A673 (cell line): ENCODE measurements around the gene PRIMPOL. TPM values are rescaled to one million over a fixed set of nuclear protein-coding genes. Genes with fewer than 3 reads are reported as not detected.
"Not testable (repeated sequence)": the region's sequence is repeated elsewhere in the genome, so short reads cannot be mapped to it uniquely, and the experiment has no call there.

Source experiments
- BruUV-seq: library from RNA; stranded (reverse); fragments of 400-500 nt; replicated peaks from 2 replicates; lab custom pipeline; 2021; lab: Mats Ljungman, UMichigan
- CTCF ChIA-PET: fragments of 300-600 bp; sonication (Branson Sonifier 250); formaldehyde crosslinking; loops from one replicate; lab custom pipeline; 2022; ENCODE audit warnings: antibody characterized with exemption; lab: Charles Lee
- POLR2A ChIA-PET: fragments of 300-600 bp; sonication (Branson Sonifier 250); formaldehyde crosslinking; loops from one replicate; lab custom pipeline; 2022; ENCODE audit warnings: antibody characterized with exemption; ENCODE audit not compliant: low non-redundant PET; lab: Charles Lee
- DNase-seq: peaks from one replicate; pipeline ENCODE4 v3.0.0-alpha.2; 2015; ENCODE audit warnings: low spot score
- H3K27ac ChIP-seq: fragments of 200-600 bp; sonication (generic); 2 replicates; pipeline ENCODE4 v1.5.1; 2016; ENCODE audit warnings: mixed run types, low read depth, mild to moderate bottlenecking, mixed read lengths, antibody characterized with exemption, low read length; ENCODE audit not compliant: poor library complexity, severe bottlenecking
- H3K27me3 ChIP-seq: fragments of 200-600 bp; sonication (generic); replicated peaks from 2 replicates; pipeline ENCODE4 v1.6.1; 2017; ENCODE audit warnings: mixed run types, low read depth, mild to moderate bottlenecking, mixed read lengths, antibody characterized with exemption, low read length; ENCODE audit not compliant: insufficient read depth, poor library complexity
- H3K36me3 ChIP-seq: fragments of 200-600 bp; sonication (generic); 2 replicates; pipeline ENCODE4 v1.6.1; 2016; ENCODE audit warnings: mixed run types, mild to moderate bottlenecking, mixed read lengths, antibody characterized with exemption, low read length; ENCODE audit not compliant: insufficient read depth, poor library complexity, severe bottlenecking
- H3K4me1 ChIP-seq: fragments of 200-600 bp; sonication (generic); 2 replicates; pipeline ENCODE4 v1.6.1; 2017; ENCODE audit warnings: mixed run types, mild to moderate bottlenecking, mixed read lengths, antibody characterized with exemption, low read length; ENCODE audit not compliant: insufficient read depth, poor library complexity, severe bottlenecking
- H3K4me3 ChIP-seq: fragments of 200-600 bp; sonication (generic); 2 replicates; pipeline ENCODE4 v1.5.1; 2016; ENCODE audit warnings: low read depth, mixed run types, mild to moderate bottlenecking, mixed read lengths, low read length; ENCODE audit not compliant: poor library complexity, severe bottlenecking
- H3K9me3 ChIP-seq: fragments of 200-600 bp; sonication (generic); 2 replicates; pipeline ENCODE4 v1.6.1; 2016; ENCODE audit warnings: mixed run types, low read depth, mild to moderate bottlenecking, mixed read lengths, antibody characterized with exemption, low read length; ENCODE audit not compliant: poor library complexity, severe bottlenecking
- CTCF ChIP-seq: fragments of 300-800, 200-600 bp; sonication (generic); conservative IDR thresholded peaks from 2 replicates; pipeline ENCODE4 v1.5.1; 2017; ENCODE audit warnings: low read depth, mild to moderate bottlenecking, antibody characterized with exemption, low read length, moderate library complexity, mixed read lengths
- EZH2 ChIP-seq: fragments of 200-600 bp; sonication (generic); IDR thresholded peaks from 2 replicates; pipeline ENCODE4 v1.6.1; 2017; ENCODE audit warnings: borderline replicate concordance, low read depth, mild to moderate bottlenecking, mixed read lengths, antibody characterized with exemption, low read length; ENCODE audit not compliant: poor library complexity, severe bottlenecking
- intact Hi-C: fragments of 100-400 bp; cut with micrococcal nuclease; formaldehyde crosslinking; loops from one replicate; pipeline ENCODE4 v1.10.0; 2022; ENCODE audit not compliant: unreplicated experiment
- total RNA-seq: library from RNA; stranded (reverse); gene quantifications from 2 replicates; pipeline ENCODE4 v1.2.3, GENCODE V29; 2021

PRIMPOL gene
- total RNA-seq, 1 experiment from 2014 or later = 25.7 TPM

GRCh38 chr4:184612074-184612473, 37.5 kb upstream of the PRIMPOL start:
- Histone ChIP-seq H3K27me3 (no peaks in the 10 kb centered on the region), H3K36me3 (no peaks in the 10 kb centered on the region), H3K4me1 (no peaks in the 10 kb centered on the region), H3K4me3 (no peak overlapping the region), H3K27ac (no peak overlapping the region), H3K9me3 (no peaks in the 10 kb centered on the region)
- TF ChIP-seq EZH2 (no peak), CTCF (no peak)
- no peak for DNase-seq
- no TSS peak for BruUV-seq
- ChIA-PET CTCF (no interaction called here), POLR2A (no interaction called here)
- intact Hi-C loops = no loop called here

GRCh38 chr4:184613405-184613804, 36.1 kb upstream of the PRIMPOL start:
- Histone ChIP-seq H3K4me3 (no peak overlapping the region), H3K27ac (no peak overlapping the region), H3K4me1 (no peaks in the 10 kb centered on the region), H3K36me3 (no peaks in the 10 kb centered on the region), H3K9me3 (no peaks in the 10 kb centered on the region), H3K27me3 (no peaks in the 10 kb centered on the region)
- POLR2A ChIA-PET = no interaction called here
- DNase-seq = no peak
- CTCF ChIA-PET = no interaction called here
- TF ChIP-seq CTCF = no peak
- TF ChIP-seq EZH2 = no peak
- intact Hi-C loops = no loop called here
- no TSS peak for BruUV-seq

- Histone ChIP-seq H3K27me3 (no peaks in the 10 kb centered on the region), H3K36me3 (no peaks in the 10 kb centered on the region), H3K4me1 (no peaks in the 10 kb centered on the region), H3K27ac (no peak overlapping the region), H3K4me3 (no peak overlapping the region), H3K9me3 (no peaks in the 10 kb centered on the region)
- CTCF ChIA-PET = no interaction called here
- no peak for DNase-seq
- BruUV-seq = no TSS peak
- intact Hi-C loops = no loop called here
- POLR2A ChIA-PET = no interaction called here
- TF ChIP-seq EZH2 (no peak), CTCF (no peak)
Measured at GRCh38 chr4:184614509-184614908, 35.0 kb upstream of the PRIMPOL start.

GRCh38 chr4:184616168-184616567, 33.4 kb upstream of the PRIMPOL start:
- DNase-seq, POLR2A ChIA-PET, BruUV-seq, H3K4me1 ChIP-seq, H3K36me3 ChIP-seq, intact Hi-C loops, H3K27ac ChIP-seq, H3K27me3 ChIP-seq, H3K9me3 ChIP-seq, CTCF ChIA-PET, H3K4me3 ChIP-seq: not testable (repeated sequence)
